NK-92 (cell line): Measurements from ENCODE around the gene COPS3.

ENCODE experiments used
- DNase-seq: peaks from one replicate; lab custom pipeline; 2025; ENCODE audit not compliant: unreplicated experiment; lab: John Stamatoyannopoulos, UW

The COPS3 gene

DNA sequence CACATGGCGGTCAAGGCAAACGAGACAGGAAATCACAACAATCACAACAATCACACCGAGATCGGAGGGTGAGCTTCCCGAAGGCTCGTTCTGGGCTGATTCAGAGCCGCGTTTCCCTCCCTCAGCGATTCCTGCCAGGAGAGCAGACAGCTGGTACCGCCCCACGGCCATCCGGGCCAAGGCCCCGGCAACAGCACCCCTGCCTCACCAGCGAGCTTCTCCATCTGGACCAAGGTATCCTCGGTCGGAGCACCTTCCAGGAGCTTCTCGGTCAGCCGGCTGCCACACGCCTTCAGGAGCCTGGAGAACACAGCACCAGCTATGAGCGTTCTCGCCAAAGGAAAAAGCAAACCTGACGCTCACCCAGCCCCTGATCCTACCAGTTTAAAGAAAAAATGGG lies 59.7 kb downstream of the COPS3 start:
- DNase-seq = no peak

DNA sequence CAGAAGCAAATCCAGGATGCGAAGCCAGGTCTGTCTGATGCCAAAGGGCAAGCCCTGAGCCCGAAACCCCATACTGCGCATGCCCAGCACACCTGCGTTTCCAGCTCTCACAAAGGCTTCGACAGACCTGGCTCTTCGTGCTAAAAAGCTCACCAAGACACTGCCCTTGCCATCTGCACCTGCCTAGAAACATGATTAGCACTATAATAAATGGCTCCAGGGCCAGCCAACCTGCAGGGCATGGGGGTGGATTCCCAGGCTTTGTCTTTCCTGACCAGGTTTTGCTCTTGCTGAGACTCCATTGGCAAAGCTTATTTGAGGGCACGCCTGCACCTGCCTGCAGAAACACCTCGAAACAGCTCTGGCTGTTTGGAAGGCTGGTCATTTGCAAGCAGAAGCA lies 60.5 kb downstream of the COPS3 start:
- no peak for DNase-seq

DNA sequence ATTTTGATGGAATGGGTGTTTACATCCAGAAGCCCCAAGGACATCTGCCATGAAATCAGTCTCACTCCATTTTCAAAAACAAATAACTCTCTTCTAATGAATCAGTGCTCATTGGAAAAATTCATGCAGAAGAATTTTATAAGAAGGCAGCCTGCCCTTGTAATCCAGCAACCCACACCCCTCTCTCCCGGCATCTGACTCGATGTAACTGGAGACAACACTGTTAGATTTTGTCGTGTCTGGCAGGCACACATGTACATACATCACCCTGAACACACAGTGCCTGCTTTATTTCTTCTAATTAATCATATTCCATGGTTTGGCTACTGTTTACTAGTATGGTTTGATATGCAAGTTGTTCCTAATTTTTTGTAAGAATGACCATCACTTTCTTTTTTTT lies 63.1 kb downstream of the COPS3 start:
- no peak for DNase-seq

DNA sequence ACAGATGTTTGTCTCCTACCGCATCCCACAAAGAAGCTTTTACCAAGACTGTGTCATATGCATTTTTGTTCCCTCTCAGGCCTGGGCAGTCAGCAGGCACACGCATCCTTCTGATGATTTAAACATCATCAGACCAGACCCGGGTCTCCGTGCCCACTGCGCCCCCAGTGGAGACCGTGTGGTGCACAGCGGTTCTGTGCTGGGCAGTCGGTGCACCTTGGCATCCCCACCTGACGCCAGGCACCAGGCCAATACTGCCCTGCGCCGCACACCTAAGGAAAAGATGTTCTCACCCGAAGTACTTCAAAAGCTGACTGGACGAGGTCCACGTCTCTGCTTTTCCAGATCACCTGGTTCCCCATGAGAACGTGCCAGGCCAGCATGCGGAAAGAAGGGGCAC lies 64.3 kb downstream of the COPS3 start:
- DNase-seq = no peak

DNA sequence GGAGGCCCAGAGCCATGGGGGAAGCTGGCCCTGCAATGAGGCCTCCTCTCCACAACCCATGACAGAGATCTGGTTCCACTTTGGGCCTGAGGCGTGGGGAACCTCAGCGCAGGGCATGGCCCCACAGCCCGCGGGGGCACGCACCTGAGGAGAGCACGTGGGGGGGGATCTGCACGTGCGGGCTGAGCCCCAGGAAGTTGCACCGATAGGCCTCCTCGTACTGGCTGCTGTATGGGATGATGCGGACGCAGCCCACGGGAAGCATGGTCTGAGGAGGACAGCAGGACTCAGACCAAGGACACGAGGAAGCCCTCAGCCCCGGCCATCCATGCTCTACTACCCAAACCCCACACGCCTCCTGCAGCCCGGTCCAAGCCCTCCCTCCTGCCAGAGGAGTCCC lies 64.8 kb downstream of the COPS3 start:
- no peak for DNase-seq

DNA sequence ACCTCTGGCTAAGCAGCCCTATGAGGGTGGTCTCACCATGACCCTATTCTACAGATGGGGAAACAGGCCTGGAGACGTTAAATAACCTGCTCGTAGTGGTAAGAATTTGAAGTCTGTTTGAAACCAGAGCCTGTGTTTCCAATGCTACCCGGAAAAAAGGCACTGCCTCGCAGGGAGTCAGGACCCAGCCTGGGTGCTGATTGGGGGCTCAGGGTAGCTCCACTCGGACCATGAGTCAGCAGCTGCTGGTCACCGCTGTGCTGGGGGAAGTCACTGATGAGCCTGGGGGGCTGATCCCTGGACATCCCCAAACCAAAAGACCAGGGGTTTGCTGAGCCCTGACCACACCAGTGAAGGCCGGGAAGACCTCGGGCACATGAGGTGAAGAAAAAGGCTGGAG lies 65.5 kb downstream of the COPS3 start:
- DNase-seq = no peak

DNA sequence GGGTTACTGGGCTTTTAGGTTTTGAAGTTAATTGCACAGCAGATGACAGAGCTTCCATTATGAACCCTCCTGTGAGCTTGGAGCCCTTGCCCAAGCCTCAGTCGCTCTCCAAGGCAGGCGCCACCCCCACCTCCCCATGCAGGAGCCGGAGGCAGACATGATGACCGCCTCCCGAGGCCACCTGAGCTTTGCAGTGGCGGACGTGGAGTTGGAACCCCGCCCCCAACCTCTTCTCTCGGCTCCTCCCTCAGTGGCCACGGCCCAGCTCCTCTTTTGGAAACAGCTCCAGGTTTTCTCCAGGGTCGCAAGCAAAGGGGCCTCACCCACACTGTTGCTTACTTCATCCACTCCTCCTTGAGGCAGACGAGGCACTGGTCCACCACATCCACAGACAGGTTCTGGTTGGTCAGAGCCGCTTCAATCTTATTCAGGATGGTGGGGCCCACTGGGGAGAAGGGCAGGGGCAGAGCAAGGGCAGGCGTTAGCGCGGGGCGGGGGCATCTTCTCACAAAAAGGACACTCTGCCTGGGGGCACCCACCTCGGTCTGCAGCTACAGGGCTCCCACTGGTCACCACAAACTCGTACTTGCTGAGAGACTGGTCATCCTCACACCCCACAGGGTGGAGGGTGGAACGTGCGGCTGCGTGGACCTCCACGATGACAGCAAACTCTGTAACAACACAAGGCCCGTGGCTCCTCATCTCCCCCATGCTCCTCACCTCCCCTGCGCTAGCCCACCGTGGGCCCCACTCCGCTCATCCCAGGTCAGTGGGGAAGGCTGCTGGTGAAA lies 66.2 kb downstream of the COPS3 start:
- no peak for DNase-seq

DNA sequence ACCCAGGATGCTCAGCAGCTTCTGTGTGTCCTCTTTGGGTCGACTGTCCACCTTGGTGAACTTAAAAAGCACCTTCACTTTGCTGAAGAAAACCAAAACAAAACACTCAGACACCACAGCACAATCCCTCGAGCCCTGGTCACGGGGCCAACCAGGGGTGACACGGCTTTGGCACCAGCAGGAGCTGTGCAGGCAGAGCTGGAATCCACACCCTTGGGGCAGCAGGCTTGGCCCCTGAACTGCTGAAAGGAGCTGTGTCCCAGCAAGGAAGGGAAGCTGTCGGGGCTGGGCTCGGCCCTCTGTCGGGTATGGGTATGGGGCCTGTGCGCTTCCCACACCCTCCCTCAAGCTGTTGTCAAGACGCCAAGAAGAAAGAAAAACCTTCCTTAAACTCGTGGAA lies 67.3 kb downstream of the COPS3 start:
- DNase-seq = no peak

DNA sequence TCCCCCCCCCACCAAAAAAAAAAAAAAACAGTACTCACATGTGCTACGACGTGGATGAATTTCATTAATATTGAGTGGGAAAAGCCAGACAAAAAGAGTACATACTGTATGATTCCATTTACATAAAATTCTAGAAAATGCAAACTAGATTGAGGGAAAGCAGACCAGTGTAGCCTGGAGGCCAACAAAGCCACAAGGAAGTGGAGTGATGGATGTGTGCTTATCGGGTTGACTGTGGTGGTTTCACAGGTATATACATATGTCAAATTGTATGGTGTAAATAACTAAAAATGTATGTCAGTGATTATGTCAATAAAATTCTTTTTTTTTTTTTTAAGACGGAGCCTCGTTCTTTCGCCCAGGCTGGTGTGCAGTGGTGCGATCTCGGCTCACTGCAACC lies 73.0 kb downstream of the COPS3 start:
- DNase-seq = no peak

DNA sequence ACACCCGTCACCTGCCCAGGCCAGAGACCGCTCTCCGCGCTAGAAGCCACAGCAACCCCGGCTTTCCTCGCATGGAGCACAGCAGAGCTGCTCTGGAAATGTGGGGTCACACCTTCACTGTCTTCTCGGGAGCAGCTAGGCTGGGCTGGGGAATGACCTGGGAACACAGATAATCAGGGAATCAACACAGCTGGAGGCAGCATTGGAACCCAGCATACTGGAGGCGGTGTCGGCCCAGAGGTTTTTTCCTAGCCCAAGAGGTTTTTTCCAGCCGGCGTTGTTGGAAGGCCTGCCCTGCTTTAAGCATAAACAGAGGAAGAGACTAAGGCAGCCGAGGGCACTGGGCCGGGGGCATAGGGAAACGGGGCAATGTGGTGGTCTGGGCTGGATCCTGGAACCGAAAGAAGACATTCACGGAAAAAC lies 74.1 kb downstream of the COPS3 start:
- no peak for DNase-seq

DNA sequence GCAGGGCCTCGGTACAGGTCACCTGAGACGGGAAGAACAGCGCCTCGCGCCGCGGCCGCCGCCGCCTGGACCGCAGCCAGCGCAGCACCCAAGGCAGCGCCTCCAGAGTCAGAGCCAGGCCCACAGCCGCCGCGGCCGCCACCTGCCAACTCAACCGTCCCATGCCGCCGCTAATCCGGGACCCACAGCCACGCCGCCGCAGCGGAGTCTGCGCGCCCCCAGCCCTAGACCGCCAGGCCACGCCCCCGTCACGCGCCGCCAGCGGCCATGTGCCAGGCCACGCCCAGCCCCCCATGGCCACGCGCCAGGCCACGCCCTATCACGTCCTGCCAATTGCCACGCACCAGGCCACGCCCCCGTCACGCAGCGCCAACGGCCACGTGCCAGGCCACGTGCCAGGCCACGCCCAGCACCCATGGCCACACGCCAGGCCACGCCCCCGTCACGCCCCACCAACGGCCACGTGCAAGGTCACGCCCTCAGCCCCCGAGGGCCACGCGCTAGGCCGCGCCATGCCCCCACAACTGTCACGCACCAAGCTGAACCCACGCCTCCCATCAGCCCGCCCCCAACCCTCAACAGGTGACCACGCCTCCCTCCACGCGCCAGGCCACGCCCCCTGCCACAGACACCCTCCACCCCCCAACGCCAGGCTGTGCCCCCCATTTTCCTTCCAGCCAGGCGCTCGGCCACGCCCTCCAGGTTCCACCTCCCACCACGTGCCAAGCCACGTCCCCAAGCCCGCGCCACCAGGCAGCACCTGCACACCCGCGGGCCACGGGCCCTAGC lies 74.7 kb downstream of the COPS3 start, which contains the start of gene PLD6:
TSS of gene PLD6 (minus strand) at position 210 of the 789 bp plus-strand sequence. CDS start at position 163, 47 bp downstream.
- peak; percentile 59 for DNase-seq

DNA sequence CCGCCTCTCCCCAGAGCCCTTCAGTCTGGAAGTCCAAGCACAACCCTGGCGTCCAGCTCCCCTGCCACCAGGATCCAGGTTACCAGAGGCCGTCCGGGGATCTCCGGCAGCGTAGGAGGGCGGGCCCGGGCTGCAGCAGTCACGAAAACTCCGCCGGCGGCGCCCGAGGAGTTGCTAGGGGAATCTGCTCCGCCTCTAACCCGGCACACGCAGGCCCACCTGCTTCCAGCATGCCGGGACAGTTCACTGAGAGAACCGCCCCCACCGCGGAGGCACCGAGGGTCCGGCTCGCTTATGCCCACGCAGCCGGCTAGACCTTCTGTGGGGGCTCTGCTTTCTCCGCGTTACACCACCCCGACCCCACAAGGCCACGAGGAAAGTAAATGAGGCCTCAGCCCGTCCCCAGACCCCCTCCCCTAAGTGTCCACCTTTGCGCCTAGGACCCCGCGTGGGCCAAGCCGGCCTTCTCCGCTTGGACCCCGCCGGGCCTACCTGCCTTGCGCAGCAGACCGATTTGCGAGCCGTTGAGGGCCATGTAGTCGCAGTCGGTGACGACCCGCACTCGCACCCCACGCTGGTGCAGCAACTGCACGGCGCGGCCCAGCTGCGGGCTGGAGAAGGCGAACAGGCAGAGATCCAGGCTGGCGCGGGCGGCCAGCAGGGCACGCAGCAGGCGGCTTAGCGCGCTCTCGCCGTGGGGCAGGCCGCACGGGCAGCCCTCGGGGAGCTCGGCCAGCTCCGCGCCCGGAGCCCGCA lies 75.5 kb downstream of the COPS3 start:
- DNase-seq = no peak

DNA sequence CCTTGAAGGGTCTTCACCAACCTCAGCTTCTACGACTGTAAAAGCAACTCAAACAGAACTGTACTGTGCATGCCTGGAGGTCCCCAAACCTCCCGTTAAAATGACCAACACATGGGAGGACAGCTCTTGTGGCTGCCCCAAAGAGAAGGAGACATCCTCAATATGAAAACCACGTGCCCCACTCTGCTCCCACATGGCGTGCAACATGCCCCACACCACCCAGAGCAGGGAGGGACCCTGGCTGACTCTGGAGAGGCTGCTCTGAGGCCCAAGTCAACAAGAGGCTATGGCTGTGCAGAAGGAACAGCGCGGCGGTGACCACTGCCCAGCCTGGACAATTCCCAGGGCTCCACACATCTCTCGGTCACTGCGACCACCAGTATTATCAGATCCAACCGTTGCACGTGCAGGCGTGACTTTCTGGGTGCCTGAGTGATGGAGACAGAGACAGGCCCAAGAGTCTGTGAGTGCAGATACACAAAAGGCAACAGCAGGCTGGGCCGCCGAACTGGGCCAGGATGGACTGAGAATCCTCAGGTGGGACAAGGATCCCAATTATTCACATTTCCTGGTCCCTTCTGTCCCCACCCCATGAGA lies 76.3 kb downstream of the COPS3 start:
- DNase-seq = no peak

DNA sequence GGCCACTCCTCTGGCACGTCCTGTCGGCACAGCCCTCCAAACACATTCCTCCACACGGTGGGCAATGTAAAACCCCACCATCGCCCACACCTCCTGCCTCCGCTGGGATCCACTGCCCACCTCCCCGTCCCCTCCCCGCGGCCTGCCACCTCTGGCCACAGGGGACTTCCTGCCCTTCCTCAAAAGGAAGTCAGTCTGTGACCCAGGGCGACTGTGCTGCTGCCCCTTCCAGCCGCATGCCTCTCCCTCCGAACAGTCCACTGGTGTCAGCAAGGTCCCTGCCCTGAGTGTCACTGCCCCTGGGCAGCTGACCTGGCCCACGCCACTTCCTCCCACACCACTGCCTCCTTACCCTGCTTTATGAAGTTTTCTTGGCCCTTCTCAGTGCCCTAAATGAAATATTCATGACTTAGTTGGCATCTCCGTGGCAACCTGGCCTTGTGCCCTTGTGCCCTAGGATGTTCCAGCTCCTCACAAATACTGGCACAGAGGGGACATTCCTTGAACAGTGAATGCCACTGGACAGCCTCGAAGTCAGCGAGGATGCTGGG lies 76.9 kb downstream of the COPS3 start:
- DNase-seq = no peak

DNA sequence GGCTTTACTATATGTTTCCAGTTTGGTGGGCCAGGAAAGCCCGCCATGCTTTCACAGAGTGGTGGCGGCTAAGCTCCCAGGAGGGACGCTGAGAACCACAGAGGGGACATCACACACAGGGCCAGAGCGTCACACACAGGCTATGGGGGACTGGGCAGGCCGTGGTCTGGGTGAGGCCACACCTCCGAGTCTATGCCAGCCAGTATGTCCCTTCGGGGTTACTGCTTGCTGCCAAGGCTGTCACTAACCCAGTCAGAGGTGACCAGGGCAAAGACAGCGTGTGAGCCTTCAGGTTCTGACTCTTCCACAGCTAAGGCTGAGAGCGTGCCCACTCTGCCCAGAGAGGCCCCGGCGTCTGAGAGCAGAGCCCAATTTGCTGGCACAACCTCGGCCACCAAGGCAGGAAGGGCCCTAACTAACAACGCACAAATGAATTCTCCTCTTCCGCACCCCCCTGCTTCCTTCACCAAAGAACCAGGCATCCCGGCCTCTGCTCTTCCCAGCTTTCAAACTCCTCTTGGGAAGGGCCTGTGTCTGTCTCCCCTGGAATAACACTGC lies 77.8 kb downstream of the COPS3 start:
- no peak for DNase-seq

DNA sequence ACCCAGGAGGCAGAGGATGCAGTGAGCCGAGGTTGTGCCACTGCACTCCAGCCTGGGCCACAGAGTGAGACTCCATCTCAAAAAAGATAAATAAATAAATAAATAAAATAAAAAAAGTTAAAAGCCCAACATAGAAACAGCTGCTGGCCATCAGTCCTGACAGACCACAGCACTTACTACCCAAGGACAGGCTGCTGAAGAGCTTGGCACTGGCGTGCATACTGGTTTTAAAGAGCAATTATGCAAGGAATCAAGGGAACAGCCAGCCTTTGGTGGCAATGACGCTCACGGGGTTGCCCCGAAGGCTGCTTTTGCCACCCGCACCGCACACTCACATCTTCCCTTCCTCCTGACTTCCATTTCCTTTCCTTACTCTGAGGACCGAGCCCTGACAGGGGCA lies 79.1 kb downstream of the COPS3 start:
- no peak for DNase-seq

DNA sequence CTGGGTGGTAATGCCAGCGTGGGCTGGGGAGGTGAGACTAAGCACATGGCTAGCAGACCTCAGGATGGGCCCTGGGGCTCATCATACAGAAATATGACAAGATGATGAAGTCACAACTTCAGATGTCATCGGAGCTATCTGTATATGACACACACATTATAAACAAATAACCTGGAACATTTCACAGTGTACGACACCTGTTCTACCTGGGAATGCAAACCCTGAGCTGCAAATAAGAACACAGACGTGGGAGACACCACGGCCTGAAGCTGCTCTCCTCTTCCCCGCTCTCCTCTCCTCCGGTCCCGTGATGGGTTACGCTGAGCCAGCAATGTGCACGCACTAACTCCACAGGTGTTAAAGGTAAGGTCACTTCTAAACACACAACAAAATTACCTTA lies 79.8 kb downstream of the COPS3 start:
- no peak for DNase-seq

DNA sequence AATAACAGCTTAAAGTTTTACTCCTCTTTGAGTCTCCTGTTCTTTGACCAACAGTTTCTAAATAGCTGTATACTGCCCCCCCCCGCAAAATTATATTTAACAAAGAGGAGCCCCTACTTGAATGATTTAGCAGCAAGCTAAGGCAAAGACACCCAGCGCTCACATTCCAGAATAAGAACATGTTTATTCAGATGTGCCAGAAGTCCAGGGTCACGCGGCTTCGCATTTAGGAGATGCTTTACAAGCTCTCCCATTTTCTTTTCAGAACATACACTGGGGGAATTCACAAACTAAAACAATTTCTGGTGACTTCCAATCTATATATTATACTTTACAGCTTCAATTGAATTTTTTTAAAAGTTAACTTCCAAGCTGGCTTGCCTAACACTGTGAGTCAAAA lies 80.2 kb downstream of the COPS3 start:
- no peak for DNase-seq

DNA sequence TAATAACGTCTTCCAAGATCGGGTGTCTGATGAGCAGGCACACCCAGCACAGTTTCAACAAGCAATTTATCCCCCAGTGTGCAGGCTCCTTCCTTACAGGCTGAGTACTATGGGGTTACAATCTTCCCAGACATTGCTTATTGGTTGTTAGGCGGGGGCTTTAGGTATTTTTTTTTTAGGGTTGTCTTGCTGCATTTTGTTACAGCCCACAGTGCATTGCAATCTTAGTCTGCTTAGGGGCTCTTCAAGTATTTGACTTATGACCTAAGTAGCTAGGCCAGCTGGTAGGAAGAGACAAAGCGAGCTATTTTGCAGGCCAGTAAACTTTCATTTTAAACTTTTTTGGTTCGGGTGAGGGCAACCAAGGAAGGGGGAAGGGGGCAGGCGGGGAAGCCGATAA lies 80.7 kb downstream of the COPS3 start:
- DNase-seq = no peak

DNA sequence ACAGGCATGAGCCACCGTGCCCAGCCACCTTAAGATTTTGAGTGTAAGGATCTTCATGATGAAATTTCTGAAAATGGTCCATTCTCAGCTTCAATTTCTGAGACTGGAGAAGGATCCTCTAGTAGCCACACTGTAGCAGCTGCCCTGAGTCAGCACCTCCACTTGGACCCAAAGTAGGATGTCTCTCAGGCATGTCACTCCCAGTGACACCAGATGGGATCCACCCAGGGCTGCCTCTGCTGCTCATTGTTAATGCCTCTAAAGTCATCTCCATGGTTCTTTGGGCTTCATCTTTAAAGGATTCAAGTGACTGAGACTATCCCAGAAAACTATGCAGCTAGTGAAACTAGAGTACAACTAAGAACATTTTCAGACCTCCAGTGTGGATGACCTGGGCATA lies 82.8 kb downstream of the COPS3 start:
- no peak for DNase-seq

DNA sequence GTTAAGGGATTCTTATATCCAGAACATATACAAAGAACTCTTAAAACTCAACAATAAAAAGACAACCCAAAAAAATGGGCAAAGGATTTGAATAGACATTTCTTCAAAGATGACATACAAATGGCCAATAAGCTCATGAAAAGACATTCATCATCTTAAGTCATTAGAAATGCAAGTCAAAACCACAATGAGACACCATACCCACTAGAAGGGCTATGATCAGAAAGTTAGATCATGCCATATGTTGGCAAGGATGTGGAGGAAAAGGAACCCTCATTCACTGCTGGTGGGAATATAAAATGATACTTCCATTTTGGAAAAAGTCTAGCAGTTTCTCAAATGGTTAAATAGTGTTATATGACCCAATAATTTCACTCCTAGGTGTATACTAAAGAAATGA lies 84.3 kb downstream of the COPS3 start:
- no peak for DNase-seq
